Neutrophil (primary cell): Measurements from ENCODE around the gene TRPT1.

Source experiments
- H3K27ac ChIP-seq: fragments of 200-600 bp; sonication (generic); 2 replicates; pipeline ENCODE4 v1.5.1; 2016; ENCODE audit warnings: mild to moderate bottlenecking, moderate library complexity
- H3K27me3 ChIP-seq: fragments of 200-600 bp; sonication (generic); 2 replicates; pipeline ENCODE4 v1.6.0; 2016; ENCODE audit warnings: mild to moderate bottlenecking
- H3K36me3 ChIP-seq: fragments of 200-600 bp; sonication (generic); 2 replicates; pipeline ENCODE4 v1.5.1; 2017
- H3K4me1 ChIP-seq, 2 experiments: fragments of 200-600 bp in 1 of 2; sonication (generic) in 1 of 2; 1 replicate in 1 of 2; 2 replicates in 1 of 2; pipeline versions ENCODE4 v1.5.1 to v1.6.1; 2013 to 2016; ENCODE audit warnings: low read depth in 1 of 2, low read length in 1 of 2, mild to moderate bottlenecking in 1 of 2, moderate library complexity in 1 of 2; ENCODE audit not compliant: control insufficient read depth in 1 of 2, insufficient read depth in 1 of 2
- H3K4me3 ChIP-seq, 2 experiments: fragments of 200-600 bp in 1 of 2; sonication (generic) in 1 of 2; 1 replicate in 1 of 2; 2 replicates in 1 of 2; pipeline ENCODE4 v1.5.1; 2013 to 2016; ENCODE audit warnings: low read depth in 1 of 2, low read length in 1 of 2, mild to moderate bottlenecking in 1 of 2, moderate library complexity in 1 of 2
- H3K9me3 ChIP-seq: fragments of 200-600 bp; sonication (generic); 2 replicates; pipeline ENCODE4 v1.5.1; 2016
- CTCF ChIP-seq: fragments of 200-600 bp; sonication (generic); IDR thresholded peaks from 2 replicates; pipeline ENCODE4 v1.5.1; 2016; ENCODE audit warnings: antibody characterized with exemption

The TRPT1 gene

GRCh38 chr11:64218628-64219353 is 7.2 kb downstream of the TRPT1 start:
- Histone ChIP-seq H3K27ac (peak overlapping the region; percentile 38), H3K27me3 (no peaks in the 10 kb centered on the region), H3K36me3 (peaks cover 98% of the 10 kb centered on the region), H3K4me1 (peaks cover 0 to 5% of the 10 kb centered on the region in 2 experiments), H3K4me3 (no peak overlapping the region), H3K9me3 (no peaks in the 10 kb centered on the region)
- TF ChIP-seq CTCF = no peak

GRCh38 chr11:64216879-64217278 is 9.1 kb downstream of the TRPT1 start:
- TF ChIP-seq CTCF = no peak
- peaks cover 13 to 17% of the 10 kb centered on the region in 2 experiments for H3K4me1 ChIP-seq
- H3K27me3 ChIP-seq = no peaks in the 10 kb centered on the region
- H3K9me3 ChIP-seq = no peaks in the 10 kb centered on the region
- no peak overlapping the region for H3K4me3 ChIP-seq
- peaks cover 92% of the 10 kb centered on the region for H3K36me3 ChIP-seq
- H3K27ac ChIP-seq = peak overlapping the region; percentile 41

GRCh38 chr11:64211181-64211872 is 14.7 kb downstream of the TRPT1 start:
- Histone ChIP-seq H3K4me3 (no peak overlapping the region), H3K27me3 (no peaks in the 10 kb centered on the region), H3K36me3 (peaks cover 64% of the 10 kb centered on the region), H3K27ac (peak overlapping the region; percentile 99), H3K4me1 (peaks cover 55 to 61% of the 10 kb centered on the region in 2 experiments), H3K9me3 (no peaks in the 10 kb centered on the region)
- TF ChIP-seq CTCF = no peak

- Histone ChIP-seq H3K4me3 (no peak overlapping the region), H3K27me3 (no peaks in the 10 kb centered on the region), H3K9me3 (no peaks in the 10 kb centered on the region), H3K36me3 (peaks cover 56% of the 10 kb centered on the region), H3K4me1 (peaks cover 63 to 70% of the 10 kb centered on the region in 2 experiments), H3K27ac (peak overlapping the region; percentile 99)
- no peak for TF ChIP-seq CTCF
These were observed 15.5 kb downstream of the TRPT1 start for GRCh38 chr11:64210301-64211020.

- Histone ChIP-seq H3K36me3 (peaks cover 46% of the 10 kb centered on the region), H3K4me1 (peaks cover 73 to 74% of the 10 kb centered on the region in 2 experiments), H3K27me3 (no peaks in the 10 kb centered on the region), H3K27ac (peak overlapping the region; percentile 99), H3K9me3 (no peaks in the 10 kb centered on the region), H3K4me3 (peak overlapping the region; percentile 90 to 100)
- no peak for TF ChIP-seq CTCF
These were observed 16.5 kb downstream of the TRPT1 start for GRCh38 chr11:64209563-64209843.
